Measurements from ENCODE around the gene EPPIN.

The EPPIN gene

DNA sequence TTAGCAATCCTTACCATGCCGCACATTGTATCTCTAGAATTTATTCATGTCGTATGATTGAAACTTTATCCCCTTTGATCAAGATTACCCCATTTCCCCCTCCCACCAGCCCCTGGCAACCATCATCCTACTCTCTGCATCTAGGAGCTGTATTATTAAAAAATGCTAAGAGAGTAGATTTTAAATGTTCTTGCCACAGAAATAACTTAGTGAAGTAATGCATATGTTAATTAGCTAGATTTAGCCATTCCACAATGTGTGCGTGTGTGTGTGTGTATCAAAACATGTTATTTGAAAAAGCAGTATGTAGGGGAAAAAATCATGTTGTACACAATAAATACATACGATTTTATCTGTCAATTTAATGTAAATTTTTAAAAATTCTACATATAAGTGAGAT, 19.9 kb downstream of the EPPIN start:
- no peak for DNase-seq

DNA sequence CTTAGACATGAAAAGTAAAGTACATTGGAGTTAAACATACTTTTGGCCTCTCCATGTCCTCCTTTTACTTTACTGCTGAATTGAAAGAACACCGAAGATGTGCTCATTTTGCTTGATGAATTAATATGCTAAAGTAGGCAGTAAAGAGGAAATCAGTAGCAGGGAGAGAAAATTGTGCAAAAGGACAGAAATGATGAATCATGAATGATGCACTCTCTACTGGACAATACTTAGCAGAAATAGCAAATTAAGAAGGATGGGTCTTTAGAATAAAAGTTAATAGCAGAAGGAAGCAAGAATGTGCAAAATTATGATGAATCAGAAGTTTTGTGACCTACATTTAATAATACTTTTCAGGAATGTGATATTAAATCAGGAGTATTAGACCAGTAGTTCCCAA, 23.4 kb downstream of the EPPIN start:
- no peak for DNase-seq

DNA sequence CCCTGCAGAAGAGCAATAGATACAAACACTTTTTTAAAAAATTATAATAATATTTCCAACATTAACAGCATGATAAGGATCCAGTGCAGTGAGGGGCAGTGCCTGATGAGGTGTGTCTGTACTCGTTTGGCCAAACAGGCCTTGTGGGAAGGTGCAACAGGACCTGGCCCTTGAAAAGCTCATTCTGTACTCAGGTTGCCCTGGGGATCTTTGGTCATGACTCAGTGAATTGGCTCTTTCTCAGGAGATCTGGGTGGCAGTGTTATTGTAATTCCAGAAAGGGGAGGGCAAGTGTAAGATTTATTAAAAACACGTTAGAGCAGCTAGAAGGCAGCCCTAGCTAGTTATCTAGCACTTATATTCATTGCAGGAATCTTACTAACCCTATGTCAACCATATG, 28.9 kb downstream of the EPPIN start:
- DNase-seq: no peak

DNA sequence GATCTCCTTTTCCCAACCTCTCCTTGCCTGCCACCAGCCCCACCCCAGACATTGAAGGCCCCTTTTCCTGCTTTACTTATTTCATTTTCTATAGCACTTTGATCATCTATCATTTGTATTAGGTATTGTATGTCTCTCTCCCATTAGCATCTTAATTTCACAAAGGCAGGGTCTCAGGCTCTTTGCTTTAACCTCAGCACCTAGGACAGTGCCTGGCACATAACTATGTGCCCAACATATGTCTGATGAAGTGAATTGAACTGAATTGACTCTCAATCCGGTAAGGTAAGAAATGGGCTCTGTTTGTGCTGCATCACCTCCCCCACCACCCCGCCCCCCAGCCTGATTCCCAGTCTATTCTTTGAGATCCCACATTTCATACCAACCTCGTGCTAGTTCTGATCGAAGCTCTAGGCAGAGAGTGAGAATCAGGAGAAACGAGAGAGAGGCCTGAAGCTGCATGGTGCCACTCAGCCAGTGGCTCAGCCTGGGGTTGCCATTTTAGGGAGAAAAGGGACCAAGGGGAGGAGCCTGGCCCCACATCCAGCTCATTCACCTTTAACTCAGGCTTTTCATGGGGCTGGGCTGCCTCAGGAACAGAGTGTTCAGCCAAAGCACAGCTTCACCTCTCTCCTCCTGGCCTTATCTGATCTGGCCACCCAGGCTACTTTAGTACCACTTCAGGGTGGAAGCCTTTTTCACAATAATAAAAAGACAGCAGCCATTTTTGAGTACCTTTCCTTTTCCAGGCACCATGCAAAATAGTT, 31.9 kb downstream of the EPPIN start, which contains the start of gene SPINT3:
SPINT3 (minus strand) TSS at position 476 of the 767 bp plus-strand sequence; CDS start at position 462, 14 bp downstream.
- no peak for DNase-seq

DNA sequence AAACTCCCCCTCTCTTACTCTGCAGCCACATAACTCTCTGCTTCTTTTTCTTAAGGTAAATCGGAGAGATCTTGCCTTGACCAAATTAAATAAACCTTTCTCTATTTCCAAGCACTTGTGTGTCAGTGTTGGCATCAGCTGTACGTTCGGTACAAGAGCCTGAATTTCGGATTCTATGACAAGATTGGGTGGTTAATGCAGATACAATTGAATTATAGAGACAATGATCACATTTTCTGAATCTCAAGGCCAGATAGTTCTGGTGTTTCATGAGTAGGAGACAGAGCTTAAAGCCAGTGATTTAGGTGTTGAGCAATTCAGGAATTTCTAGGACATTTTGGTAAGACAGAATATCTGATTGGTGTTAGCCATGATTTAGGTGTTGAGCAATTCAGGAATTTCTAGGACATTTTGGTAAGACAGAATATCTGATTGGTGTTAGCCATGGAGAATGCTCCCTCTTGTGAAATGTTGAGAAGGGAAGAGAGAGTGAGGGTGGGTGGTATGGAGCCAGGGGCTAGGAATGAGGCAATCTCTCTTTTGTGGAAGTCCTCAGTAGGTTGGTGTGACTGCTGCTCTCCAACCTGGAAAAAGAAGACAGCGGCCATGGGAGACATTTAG, 36.8 kb downstream of the EPPIN start:
- DNase-seq: no peak

DNA sequence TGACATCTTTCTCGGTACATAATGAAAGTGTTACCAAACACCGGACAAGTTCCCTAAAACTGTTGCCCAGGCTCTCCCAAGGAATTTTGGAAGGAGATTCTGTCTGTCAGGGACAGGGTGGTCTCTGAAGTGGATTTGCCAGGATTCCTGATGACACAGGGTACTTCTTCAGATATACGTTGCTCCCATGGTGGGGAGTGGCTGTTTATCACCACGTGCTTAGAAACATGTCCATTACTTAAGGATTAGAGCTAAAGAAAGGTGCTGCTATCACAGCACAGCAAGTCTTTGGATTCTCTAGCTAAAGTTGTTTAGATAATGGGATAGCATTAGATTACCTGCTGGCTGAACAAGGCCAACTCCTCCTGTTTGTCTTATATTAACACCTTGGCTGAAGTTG, 38.1 kb downstream of the EPPIN start:
- DNase-seq: no peak

DNA sequence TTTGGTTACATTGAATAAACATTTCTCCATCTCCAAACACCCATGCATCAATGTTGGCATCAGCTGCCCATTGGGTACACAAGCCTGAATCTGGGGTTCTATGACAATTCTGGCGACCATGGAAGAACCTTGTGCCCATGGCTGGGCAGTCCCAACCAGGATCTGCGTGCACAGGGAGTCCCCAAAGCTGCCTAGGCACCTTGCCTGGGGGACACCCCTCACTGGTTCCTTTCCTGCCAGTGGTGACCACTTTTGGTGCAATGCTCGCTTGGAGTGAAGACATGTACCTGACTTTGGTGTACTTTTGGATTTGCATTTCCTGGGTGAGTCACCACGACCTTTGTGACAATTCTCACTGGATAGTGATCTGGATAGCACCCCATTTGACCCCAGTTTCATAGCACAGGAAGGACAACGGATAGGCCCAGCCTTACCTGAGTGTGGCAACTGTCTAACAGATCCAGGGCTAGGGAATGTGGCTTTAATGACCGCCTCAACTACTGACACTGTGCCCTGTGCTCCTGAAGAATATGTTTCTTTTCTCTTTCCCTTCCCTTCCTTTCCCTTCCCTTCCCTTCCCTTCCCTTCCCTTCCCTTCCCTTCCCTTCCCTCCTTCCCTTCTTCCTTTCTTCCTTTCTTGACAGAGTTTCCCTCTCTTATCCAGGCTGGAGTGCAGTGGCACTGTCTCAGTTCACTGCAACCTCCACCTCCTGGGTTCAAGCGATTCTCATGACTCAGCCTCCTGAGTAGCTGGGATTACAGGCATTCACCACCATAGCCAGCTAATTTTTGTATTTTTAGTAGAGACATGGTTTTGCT, 38.9 kb downstream of the EPPIN start:
- no peak for DNase-seq

DNA sequence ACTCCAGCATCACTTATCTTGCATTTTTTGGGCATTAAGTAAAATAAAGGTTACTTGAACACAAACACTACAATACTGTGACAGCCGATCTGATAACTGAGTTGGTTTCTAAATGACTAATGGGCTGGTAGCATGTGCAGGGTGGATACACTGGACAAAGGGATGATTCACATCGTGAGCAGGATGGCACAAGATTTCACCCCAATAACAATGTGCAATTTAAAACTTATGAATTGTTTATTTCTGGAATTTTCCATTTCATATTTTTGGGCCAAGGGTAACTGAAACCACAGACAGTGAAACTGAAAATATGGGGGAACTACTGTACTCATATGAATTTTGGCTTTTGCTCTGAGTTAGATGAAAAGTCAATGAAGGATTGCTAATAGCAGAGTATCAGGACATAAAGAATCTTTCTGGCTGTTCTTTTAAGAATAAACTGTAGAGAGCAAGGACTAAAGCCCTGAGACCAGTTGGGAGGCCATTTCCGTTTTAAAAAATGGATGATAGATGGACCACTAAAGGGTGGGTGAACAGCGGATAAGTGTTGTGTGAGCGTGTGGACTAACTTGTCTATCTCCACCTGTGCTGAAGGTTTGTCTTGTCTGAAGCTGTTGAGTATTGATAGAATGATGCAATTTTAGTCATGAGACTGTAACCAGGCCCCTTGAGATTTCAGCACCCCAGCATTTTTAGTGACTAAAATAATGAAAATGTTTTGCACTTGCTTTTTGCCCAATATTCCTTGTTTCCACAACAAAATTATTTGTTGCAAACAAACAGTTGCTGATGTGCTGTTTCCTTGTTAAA, 40.0 kb downstream of the EPPIN start:
- no peak for DNase-seq

DNA sequence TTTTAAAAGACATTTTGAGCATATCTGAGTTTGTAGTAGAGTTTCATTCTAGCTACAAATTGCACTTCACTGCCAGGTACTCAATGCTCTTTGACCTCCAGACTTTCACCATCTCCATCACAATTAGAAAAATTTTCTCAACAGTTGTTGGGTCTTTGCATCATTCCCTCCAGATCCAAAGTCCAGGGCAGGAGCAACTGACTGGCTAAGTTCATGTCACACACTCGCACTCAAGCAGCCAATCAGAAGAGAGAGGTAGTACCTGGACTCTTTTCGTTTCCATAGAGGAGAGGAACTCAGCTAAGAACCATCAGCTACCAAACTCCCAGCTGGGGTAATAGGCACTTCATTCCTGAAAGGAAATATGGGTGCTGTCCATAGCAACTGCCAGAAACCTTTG, 40.8 kb downstream of the EPPIN start:
- DNase-seq: no peak

DNA sequence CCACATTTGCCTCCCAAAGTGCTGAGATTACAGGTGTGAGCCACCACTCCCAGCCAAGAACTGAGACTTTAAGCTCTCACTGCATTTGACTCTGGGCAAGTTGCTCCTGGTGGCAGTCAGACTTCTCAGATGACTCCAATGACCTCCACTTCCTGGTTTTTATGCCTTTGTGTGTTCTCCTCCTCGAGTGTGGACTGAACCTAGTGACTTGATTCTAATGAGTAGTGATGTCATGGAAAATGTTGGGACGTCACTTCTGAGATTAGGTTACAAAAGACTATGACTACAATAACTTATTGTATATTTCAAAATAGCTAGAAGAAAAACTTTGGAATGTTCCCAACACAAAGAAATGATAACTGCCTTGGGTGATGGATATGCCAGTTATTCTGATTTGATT, 43.8 kb downstream of the EPPIN start:
- no peak for DNase-seq

DNA sequence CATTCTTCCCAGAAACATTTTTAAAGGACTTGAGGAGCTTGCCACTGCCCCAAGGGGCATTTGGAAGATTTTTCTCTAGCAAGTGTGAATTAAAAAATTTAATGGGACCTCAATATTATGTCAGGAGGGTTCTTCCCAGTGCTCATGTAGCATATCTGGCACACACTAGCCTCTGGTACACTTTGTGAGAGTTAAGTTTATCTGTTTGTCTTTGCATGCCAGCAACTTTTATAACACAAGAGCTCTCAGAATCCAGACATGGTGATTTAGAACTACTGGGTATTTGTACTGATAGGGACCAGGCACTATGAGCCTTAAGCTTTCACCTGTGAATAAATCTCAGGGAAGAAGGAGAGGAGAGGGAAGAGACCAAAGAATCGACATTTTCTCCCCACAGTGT, 44.6 kb downstream of the EPPIN start:
- no peak for DNase-seq

DNA sequence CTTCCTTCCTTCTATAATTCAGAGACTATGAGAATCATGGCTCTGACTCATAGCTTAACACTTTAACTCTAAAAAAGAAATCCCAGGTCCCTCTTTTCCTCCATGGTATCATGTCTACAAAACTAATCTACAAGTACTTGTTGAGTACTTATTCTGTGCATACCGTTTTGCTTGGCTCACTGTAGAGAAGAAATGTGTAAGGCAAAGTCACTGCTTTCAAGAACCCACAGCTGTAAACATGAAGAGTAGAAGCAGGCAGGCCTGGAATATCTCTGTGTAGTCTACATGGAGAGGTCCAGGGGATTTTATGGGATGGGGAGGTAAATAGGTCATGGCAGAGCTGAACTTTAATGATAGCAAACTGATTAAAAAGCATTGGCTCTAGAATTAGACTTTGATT, 45.6 kb downstream of the EPPIN start:
- no peak for DNase-seq

DNA sequence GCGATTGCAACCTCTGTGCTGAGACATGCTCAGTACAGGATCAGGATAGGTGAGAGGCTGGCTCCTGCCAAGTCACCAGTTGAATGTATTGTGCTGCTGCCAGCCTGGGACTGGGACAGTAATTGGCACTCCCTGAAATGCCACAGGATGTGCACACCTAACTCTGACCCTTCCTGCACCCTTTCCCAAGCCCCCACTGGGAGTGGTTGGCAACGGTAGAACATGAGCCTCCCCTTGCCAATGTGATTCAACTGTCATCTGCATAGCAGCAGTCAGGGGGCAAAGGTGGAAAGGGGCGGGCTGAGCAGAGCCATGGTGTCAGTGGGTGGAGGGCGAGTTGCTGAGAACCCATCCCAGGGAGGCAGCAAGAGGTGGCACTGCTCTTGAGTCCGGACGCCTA, 47.2 kb downstream of the EPPIN start:
- no peak for DNase-seq

DNA sequence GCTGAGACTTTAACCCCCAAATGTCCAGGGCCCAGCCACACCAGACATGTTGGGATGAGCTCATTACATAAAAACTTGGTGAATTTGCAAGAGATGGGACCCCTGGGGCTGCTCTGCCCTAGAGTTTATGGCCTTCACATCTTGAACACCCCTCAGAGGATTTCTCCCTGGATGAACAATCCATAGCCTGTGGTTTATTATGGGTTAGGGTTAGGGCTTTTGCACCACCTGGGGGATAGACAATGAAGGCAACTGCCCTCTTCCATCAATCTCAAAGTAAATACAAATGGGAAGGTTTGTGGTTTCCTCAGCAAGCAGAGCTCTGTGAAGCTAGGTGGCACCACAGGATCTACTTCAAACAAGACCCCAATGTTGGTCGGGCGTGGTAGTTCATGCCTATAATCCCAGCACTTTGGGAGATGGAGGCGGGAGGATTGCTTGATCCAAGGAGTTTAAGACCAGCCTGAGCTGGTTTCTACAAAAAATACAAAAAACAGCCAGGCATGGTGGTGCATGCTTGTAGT, 49.2 kb downstream of the EPPIN start:
- DNase-seq: no peak

DNA sequence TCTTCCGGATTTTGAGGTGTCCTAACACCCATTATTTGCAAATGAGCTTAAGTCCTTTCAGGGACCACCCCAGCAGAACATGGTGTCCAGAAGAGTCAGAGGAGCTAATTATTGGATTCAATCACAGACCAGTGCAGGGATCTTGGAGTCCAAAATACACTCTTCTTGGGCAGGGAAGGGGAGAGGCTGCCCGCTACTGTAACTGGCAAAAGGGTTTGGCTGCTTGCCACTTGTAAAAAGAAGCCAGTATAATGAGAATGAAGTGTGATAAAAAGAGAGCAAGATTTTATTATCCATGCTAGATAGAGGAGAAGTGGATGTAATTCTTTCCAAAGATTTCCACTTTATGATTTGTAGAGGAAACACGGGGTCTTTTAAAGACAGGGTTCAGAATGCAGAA, 51.0 kb downstream of the EPPIN start:
- DNase-seq: no peak

DNA sequence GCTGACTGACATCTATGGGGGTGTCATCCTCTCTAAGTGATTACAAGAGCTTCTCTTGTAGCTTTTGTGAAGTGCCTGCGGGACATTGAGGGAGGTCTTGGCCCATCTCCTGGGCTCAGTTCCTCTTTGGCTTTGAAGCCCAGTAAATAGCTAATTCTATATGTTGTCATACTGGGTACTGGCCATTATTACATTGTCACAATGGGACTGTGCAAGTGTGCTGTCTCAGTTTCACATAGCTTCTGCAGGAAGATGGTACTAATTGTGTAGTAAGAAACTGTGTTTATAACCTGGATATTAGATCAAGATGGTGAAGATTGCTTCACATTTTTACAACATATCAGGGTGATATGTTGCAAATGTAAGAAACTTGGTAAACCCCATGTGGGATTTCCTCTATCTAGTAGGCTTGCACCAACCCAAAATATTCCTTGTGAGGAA, 51.7 kb downstream of the EPPIN start:
- no peak for DNase-seq
